Right renal cortex interstitium (tissue), 3 donors: ENCODE measurements around the gene TGM2. TPM values are rescaled to one million over a fixed set of nuclear protein-coding genes. Genes with fewer than 3 reads are reported as not detected.
"Not testable (repeated sequence)": the region's sequence is repeated elsewhere in the genome, so short reads cannot be mapped to it uniquely, and the experiment has no call there.

Experiments used
- DNase-seq, 3 donors: peaks; one replicate each; pipeline ENCODE4 v3.0.0-alpha.2; 2013; ENCODE audit warnings: low read depth in 3 of 3, low spot score in 2 of 3
- polyA plus RNA-seq, 3 donors: library from polyadenylated mRNA; unstranded; fragments of 120-200 nt; gene quantifications; one replicate each; pipeline ENCODE4 v1.2.1, GENCODE V29; 2013; ENCODE audit not compliant: insufficient read length in 3 of 3

TGM2 gene
- polyA plus RNA-seq, 3 donors, result 30.0 to 31.7 (median 31.5) TPM

DNA sequence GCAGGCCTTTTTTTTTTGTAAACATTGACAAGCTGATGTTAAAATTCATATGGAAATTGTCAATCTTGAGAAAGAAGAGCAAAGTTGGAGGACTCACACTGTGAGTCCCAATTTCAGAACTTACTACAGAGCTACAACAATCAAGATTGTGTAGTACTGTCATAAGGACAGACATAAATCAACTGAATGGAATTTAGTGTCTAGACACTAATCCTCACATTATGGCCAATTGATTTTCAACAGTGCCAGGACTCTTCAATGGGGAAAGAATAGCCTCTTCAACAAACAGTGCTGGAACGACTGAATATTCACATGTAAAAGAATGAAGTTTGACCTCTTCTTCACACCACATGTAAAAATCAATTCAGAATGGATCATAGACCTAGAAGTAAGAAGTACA is 60.8 kb downstream of the TGM2 start:
- DNase-seq, result no peak

DNA sequence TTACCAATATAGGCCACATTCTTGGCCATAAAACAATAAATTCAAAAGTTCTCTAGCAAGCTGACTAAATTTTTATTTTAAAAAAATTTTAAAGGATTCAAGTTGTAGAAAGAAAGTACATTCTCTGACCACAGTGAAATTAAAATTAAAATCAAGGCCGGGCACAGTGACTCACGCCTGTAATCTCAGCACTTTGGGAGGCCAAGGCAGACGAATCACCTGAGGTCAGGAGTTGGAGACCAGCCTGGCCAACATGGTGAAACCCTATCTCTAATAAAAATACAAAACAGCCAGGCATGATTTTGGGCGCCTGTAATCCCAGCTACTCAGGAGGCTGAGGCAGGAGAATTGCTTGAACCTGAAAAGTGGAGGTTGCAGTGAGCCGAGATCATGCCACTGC is 62.9 kb downstream of the TGM2 start:
- not testable (repeated sequence) for DNase-seq

DNA sequence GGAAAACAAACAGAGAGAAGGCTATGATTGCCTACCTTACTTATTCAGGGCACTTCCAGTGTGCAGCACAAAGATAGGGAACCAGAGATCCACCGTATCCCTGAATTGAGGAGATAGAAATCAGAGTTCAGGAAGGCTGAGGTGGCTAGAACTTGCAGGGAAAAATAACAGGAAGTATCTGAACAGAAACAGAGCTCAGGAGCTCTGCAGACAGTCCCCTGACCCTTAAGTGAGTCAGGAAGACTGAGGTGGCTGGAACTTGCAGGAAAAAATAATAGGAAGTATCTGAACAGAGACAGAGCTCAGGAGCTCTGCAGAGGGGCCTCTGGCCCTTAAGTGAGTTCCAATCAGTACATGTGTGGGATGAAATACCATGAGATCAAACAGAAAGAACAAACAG is 66.1 kb downstream of the TGM2 start:
- no peak for DNase-seq

DNA sequence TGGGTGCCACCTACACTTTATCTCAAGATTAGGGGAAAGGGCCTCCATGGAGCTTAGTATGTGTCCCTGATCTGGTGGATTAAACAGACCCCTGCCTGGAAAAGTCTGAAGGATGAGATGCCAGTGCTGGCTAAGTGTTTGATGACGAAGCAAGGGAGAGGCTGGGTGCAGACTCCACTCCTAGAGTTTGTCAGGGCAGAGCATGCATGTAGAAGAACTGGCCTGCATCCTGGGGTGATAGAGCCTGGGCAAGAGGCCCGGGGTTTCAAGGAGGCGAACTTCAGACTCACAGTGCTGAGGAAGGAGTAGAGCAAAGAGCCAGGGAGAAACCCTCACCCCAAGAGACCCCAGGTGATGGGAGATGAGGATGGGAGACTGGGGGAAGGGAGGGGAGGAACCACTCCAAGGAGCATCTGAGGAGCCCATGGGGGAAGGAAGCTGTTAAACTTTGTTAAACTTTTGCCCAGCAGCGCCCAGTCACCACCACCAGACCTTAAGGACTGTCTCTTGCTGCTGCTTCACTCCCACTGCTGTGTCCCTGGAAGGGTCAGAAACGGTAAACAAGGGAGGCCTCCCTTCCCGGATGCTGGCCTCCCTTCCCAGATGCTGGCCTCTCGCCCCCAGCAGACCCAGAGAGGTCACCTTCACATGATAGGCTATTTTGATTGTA is 69.9 kb downstream of the TGM2 start:
- no peak for DNase-seq

DNA sequence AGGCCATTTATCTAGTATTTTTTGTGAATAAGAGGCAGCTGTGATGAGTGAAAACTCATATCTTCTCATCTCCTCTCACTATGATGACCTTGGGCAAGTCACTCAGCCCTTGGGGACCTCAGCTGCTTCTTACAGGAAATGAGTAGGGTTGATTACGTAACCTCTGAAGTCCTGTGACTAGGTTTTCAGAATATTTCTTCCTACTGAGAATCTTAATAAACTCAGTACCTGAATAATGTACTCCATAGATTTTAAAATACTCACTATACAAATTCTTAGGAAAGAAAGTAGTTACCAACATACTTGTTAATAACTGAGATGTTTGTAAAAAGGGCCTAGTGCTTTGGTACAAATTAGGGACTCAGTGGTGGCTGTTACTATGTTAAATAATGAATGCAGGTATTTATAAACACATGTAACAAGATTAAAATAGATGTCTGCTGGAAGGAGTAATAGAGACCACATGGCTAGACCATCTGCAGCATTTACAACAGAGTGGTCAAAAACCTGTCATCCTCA is 70.6 kb downstream of the TGM2 start:
- no peak for DNase-seq

DNA sequence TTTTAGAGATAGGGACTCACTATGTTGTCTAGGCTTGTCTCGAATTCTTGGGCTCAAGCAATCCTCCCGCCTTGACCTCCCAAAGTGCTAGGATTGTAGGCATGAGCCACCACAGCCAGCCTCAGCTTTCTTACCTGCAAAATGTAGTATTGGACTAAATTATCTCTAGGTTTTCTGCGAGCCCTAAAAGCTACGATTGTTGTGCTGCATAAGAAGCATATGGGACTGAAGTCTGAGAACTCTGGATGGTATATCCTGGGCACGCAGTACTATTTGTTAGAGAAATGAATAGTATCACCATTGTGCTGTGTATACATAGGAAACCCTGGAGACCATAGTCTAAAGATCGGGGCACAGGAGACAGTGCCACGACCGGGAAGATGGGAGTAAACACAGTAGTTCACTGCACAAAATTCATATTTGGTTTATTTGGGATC is 71.4 kb downstream of the TGM2 start:
- DNase-seq, result no peak

DNA sequence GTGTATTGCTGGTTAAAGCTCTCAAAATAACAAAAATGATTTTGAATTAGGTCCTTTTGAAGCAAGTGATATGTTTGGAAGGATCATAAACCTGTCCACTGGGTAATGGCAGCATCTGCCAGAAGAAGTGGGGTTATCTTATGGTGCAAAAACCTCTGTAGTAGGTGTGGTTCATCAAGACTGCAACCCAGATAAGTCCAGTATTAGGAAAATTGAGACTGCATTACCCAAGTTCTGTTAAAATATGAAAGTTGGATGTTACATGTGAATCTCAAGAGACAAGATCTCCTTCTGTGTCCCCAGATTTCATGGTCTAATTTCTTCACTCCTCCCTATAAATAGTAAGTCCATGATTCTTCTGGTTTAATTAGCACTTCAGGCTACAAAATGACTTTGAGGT is 72.2 kb downstream of the TGM2 start:
- no peak for DNase-seq

DNA sequence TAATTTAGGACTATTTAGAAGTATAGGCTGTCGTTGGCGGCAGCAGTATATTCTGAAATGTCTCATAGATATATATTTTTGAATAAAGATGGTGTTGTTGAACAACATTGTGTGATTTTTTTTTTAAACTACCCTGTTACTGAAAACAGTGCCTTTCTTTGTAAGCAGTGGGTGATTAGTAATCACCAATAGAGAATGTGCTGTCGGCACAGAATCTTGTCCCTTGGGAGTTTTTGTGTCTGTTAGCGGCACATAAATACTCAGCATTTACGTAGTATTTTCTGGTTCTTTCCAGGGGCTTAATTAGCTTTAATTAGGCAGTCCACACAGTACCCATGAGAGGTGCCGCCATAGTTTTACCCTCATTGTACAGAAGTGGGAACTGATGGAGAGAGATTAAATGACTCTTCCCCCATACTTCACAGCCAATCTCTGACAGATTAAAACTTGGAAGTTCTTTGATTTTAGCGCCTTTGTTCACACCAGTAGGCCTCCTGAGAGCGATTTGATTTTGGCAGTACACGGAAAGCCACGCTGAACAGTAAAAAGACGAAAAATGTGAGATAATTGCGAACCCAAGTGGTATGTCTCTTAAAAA is 72.7 kb downstream of the TGM2 start:
- DNase-seq, result no peak

DNA sequence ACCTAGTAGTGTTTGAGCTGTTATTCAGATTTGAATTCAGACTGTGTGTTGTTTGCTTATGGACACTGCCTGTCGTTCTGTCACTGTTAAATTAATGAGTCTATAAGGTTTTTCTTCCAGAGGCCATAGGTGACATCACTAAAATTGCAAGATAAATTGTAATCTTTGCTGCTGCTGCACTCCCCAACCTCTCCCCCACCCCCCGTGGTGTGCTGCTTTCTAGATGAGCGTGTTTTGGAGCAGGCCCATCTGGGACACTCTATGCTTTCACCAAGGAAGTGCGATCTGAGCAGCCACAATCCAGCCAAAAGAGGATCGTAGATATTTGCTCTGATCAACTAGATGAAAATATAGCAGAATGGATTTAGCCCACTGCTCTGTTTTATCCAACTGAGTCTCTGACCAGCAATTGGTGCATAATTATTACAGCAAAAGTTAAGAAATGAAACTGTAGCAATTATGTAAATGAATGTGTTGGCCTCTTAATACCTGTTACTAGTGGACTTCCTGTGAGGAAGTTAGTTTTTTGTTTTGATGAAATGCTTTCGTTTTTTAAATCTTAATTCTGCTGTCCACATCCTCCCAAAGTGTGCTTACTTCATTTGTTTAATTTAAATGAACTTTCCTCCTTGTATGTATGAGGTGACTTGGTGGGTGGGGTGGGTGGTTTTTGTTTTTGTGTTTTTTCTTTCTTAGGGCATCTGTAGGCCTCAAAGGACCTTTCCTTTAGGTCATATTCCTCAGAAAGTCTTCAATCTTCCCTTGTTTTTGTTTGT is 73.4 kb downstream of the TGM2 start:
- DNase-seq, result no peak

DNA sequence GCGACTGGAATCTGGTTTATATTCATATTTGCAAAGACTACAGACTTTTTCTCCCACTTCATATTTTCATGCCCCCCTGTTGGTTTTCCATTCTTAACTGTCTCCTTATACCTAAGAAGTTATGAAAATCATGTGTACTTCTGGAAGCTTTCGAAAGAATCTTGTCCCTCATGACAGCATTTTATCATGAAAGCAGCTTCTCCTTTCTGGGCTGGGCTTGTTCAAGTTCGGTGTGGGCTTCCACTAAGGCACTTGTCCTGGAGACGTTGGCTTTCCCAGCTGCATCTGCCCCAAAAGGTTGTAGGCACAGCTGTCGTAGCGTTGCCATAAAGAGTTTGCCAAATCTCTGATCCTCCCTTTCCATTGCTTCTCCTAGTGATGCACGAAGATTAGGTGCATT is 75.0 kb downstream of the TGM2 start:
- DNase-seq, result no peak

DNA sequence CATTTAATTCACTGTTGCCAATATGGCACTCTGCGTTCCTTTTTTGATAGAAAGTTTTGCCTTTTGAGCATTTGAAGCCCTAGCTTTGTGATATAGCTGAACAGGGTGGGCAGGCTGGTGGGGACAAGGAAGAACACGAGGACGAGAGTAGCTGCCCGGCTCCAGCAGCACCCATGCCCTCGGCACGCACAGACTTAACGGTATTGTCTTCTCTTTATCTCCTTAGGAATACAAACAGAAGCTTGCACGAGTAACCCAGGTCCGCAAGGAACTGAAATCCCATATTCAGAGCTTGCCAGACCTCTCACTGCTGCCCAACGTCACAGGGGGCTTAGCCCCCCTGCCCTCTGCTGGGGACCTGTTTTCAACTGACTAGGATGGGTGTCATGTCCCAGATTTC is 75.6 kb downstream of the TGM2 start:
- DNase-seq, result no peak

DNA sequence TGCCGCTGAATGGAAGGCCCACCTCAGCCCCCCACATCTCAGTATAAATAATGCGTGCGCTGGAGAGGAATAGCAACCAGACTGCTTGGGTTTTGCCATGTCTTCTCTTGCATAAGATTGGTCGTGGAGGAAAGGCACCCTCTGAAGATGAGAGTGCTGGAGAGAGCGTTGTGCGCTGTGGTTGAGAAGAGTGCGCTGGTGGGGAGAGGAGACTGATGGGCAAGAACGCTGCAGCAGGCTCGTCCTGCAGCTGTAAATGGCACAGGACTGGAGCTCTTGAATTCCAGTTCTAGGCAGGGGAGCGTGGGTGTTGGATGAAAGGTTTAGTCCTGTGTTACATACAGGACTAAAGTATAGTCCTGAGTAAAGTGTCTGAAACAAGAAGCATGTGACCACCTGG is 80.0 kb downstream of the TGM2 start:
- DNase-seq, result no peak

DNA sequence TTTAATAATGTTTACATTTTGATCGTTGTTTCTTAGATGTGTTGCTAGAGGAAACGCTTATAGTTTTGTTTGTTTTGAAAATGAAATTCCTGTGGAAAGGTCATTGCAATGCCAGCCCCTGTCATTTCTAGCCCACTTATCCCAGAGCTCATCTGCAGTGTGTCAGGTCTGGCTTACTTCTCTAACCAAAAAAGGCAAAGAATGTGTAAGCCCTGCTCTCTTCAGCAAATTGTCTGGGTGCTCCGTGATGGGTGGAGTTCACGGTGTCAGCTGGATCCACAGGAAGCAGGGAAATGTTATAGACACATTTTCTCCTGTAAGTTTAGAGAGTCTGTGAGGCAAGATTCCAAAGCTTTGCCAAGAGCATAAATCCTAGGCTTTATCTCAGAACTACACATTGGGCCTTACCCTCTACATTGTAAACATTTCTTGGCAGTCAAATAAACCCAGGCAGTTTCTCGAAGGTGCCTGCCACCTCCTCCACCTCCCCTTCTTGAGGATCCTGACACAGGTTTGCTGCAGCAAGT is 80.6 kb downstream of the TGM2 start:
- no peak for DNase-seq

DNA sequence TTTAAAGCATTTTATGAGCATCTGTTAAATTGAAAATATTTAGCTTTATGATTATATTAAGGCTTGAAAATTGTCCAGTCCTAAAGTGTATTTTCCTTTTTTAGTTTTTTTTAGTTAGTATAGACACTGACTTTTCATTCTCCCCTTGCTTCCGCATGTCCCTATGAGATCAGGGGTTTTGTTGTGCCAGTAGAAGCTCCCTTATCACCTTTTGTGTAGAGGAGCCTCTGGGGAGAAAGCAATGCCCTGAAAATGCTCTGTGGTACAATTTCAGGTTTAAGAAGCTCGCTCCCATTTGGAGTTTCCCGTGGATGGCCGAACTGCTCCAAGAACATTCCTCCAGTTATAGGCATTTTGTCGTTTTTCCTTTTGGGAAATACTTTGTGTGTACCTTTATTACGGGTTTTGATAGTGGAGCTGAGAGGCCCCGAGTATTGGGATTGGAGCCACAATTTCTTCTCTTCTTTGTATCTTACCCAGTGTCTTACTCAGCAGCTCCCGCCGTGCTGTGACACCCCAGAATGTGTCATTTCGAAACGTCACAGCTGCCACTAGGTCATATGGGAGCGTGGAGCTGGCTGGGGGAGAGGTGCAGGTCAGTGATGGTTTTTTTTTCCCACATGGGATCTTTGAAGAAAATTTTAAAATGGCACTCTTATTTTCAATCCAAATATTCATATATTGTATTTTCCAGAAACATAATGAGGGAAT is 81.6 kb downstream of the TGM2 start:
- DNase-seq, result no peak

DNA sequence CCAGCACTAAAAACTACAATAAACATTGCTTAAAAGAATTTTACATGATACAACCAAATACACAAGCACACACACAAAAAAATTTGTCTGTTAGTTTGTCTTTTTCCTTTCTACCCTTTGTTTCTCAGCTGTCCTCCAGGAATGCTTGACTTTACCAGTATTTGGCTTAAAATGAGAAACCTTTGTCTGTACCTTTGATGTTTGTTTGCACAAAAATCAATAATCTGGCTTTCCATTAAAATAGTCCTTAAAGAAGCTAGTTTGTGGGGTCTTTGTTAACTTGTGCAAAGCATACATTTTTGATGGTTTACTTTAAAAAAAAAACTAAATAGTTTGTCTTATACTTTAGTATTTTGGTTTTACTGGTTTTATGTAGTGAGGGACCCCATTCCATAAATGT is 82.2 kb downstream of the TGM2 start:
- DNase-seq, result no peak

DNA sequence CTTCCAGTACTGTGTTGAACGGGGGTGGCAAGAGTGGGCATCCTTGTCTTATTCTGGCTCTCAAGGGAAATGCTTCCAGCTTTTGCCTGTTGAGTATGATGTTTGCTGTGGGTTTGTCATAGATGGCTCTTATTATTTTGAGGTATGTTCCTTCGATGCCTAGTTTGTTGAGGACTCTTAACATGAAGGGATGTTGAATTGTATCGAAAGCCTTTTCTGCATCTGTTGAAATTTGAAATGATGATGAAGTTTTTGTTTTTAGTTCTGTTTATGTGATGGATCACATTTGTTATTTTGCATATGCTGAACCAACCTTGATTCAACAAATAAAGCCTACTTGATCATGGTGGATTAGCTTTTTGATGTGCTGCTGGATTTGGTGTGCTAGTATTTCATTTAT is 83.5 kb downstream of the TGM2 start:
- no peak for DNase-seq

DNA sequence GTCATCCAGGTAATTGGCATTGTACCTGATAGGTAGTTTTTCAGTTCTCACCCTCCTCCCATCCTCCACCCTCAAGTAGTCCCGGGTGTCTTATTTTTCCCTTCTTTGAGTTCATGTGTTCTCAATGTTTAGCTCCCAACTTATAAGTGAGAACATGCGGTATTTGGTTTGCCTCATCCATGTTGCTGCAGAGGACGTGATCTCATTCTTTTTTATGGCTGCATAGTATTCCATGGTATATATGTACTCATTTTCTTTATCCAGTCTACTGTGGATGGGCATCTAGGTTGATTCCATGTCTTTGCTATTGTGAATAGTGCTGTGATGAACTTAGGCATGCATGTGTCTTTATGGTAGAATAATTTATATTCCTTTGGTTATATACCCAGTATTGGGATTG is 85.7 kb downstream of the TGM2 start:
- no peak for DNase-seq

DNA sequence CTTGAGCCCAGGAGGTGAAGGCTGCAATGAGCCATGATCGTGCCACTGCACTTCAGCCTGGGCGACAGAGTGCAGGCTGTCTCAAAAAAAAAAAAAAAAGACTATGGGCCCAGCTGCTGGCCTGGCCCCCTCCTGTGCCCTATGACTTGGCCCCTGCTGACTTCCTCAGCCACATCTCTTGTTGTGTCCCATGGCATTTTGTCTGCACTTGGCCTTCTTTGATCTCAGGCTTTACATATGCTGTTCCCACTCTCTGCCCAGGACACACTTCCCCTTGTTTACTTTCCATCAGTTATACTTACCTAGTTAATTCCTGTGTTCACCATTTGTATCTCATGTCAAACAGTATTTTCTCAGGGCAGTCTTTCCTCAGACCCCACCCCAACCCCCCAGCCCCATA is 87.0 kb downstream of the TGM2 start:
- no peak for DNase-seq
